Measurements from ENCODE around the gene PCLO. TPM values are rescaled to one million over a fixed set of nuclear protein-coding genes. Genes with fewer than 3 reads are reported as not detected.
A peak's percentile ranks its signal among the peaks of the same experiment; 100 is the strongest.

PCLO gene
- polyA plus RNA-seq, 2 of the 4 experiments (the other 2 are of a cell fraction): 0.41 to 1.1 TPM

DNA sequence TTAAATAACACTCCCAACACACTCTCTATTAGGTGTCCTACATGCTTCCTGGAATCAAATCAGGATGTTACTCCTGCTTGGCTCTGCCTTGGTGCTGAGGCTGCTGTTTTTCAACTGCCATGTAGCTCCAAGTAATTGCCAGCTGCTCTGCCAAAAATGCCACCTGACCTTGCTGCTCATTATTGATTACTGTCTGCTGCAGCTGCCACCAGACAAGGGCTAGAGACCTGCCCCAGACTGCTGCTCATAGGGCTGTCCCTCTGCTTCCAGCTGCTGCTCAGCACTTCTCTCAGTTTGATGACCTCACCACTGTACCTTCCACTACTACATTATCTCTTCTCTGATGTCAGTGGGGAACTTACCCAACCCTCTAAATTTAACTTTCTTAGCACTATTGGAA lies 102.5 kb downstream of the PCLO start:
- no peaks in the 10 kb centered on the region for H3K9me3 ChIP-seq
- FAIRE-seq (no peak), ATAC-seq (peak in 1 of 2 experiments; percentile 39; a peak in 1 of 6 replicates), DNase-seq (ENCODE audit: low read depth in 1 of 2, low spot score in 1 of 2) (no peak)
- ChIA-PET POLR2A (no interaction called here), CTCF (no interaction called here)
- H3K4me2 ChIP-seq: no peak overlapping the region
- no peak overlapping the region for H3K27ac ChIP-seq
- TF ChIP-seq RARB (CRISPR knock-in tag; IDR thresholded peaks at IDR 0.05): no peak
- TF ChIP-seq, protein P1, sequence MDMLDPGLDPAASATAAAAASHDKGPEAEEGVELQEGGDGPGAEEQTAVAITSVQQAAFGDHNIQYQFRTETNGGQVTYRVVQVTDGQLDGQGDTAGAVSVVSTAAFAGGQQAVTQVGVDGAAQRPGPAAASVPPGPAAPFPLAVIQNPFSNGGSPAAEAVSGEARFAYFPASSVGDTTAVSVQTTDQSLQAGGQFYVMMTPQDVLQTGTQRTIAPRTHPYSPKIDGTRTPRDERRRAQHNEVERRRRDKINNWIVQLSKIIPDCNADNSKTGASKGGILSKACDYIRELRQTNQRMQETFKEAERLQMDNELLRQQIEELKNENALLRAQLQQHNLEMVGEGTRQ (IDR thresholded peaks at IDR 0.05): no peak
- TF ChIP-seq, protein P2, sequence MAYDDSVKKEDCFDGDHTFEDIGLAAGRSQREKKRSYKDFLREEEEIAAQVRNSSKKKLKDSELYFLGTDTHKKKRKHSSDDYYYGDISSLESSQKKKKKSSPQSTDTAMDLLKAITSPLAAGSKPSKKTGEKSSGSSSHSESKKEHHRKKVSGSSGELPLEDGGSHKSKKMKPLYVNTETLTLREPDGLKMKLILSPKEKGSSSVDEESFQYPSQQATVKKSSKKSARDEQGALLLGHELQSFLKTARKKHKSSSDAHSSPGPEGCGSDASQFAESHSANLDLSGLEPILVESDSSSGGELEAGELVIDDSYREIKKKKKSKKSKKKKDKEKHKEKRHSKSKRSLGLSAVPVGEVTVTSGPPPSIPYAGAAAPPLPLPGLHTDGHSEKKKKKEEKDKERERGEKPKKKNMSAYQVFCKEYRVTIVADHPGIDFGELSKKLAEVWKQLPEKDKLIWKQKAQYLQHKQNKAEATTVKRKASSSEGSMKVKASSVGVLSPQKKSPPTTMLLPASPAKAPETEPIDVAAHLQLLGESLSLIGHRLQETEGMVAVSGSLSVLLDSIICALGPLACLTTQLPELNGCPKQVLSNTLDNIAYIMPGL (CRISPR knock-in tag; IDR thresholded peaks at IDR 0.05; ENCODE audit: borderline replicate concordance): no peak
- TF ChIP-seq SMC3 (IDR thresholded peaks at IDR 0.05): no peak
- TF ChIP-seq JUNB (IDR thresholded peaks at IDR 0.05): no peak
- no peak for TF ChIP-seq KDM5A (IDR thresholded peaks at IDR 0.05)
- TF ChIP-seq MAZ (IDR thresholded peaks at IDR 0.05; ENCODE audit: borderline replicate concordance, low read depth, low read length): no peak
- TF ChIP-seq HOXB13 (CRISPR knock-in tag; IDR thresholded peaks at IDR 0.05; ENCODE audit: low read depth): no peak
- TF ChIP-seq TP53 (CRISPR knock-in tag; IDR thresholded peaks at IDR 0.05): no peak
- no peak for TF ChIP-seq NFE2L2 (conservative IDR thresholded peaks at IDR 0.05; ENCODE audit: low read length)
- no peak for TF ChIP-seq FOSL2 (IDR thresholded peaks at IDR 0.05)
- no peak for TF ChIP-seq FOSL2 (CRISPR knock-in tag; IDR thresholded peaks at IDR 0.05)
- TF ChIP-seq HOXA7 (CRISPR knock-in tag; IDR thresholded peaks at IDR 0.05): no peak
- no peak for TF ChIP-seq HES2 (IDR thresholded peaks at IDR 0.05)
- no peak for TF ChIP-seq EHF (CRISPR knock-in tag; IDR thresholded peaks at IDR 0.05)
- TF ChIP-seq TFCP2L1 (CRISPR knock-in tag; IDR thresholded peaks at IDR 0.05): no peak
- no peaks in the 10 kb centered on the region for H3K4me1 ChIP-seq
- no peak overlapping the region for H3K4me3 ChIP-seq

DNA sequence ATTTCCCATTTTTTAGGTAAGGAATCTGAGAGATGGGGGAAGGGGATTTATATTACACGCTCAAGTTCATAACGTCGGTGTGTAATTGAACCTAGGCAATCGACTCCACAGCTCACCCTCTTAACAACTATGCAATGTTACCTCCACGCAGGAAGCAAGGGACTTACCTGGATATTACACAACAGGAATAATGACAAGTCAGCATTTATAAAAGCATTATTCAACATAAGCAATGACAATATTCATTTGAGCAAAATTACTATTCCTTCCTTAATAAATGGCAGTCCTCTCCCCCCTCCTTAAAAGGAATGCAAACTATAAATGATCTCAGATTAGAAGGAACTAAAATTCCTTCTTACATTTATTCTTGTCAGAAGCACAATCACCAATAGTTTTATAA lies 104.0 kb downstream of the PCLO start:
- 63% methylated on average over 5 of the region's 5 CpGs for WGBS (ENCODE audit: missing lambda C conversion rate)
- Histone ChIP-seq H3K4me3 (no peak overlapping the region), H3K4me1 (no peaks in the 10 kb centered on the region), H3K4me2 (no peak overlapping the region), H3K27ac (no peak overlapping the region), H3K9me3 (no peaks in the 10 kb centered on the region)
- FAIRE-seq (no peak), ATAC-seq (no peak), DNase-seq (ENCODE audit: low read depth in 1 of 2, low spot score in 1 of 2) (no peak)
- CTCF ChIA-PET: interaction anchor here (1.1 kb wide), 1 partner anchor 10 kb away, joined by 3 read pairs; no protein-coding TSS in a partner anchor
- TF ChIP-seq ZSCAN20 (CRISPR knock-in tag; IDR thresholded peaks at IDR 0.05): no peak
- TF ChIP-seq MAFK (IDR thresholded peaks at IDR 0.05; ENCODE audit: partially characterized antibody): peak; percentile 93
- POLR2A ChIA-PET: no interaction called here

GRCh38 chr7:83055197-83055596 lies 107.5 kb downstream of the PCLO start:
- Histone ChIP-seq H3K27ac (no peak overlapping the region), H3K4me1 (no peaks in the 10 kb centered on the region), H3K9me3 (no peaks in the 10 kb centered on the region), H3K4me2 (no peak overlapping the region), H3K4me3 (no peak overlapping the region)
- ChIA-PET CTCF (no interaction called here), POLR2A (no interaction called here)
- WGBS (ENCODE audit: missing lambda C conversion rate): 69% methylated on average over 2 of the region's 2 CpGs
- FAIRE-seq (no peak), ATAC-seq (no peak), DNase-seq (ENCODE audit: low read depth in 1 of 2, low spot score in 1 of 2) (no peak)
- peak; percentile 45 for TF ChIP-seq MAFK (IDR thresholded peaks at IDR 0.05; ENCODE audit: partially characterized antibody)
- TF ChIP-seq BHLHE40 (IDR thresholded peaks at IDR 0.05; ENCODE audit: low read depth, low read length): no peak
- TF ChIP-seq HOXA7 (CRISPR knock-in tag; IDR thresholded peaks at IDR 0.05): no peak

- no peak for TF ChIP-seq CBX2 (IDR thresholded peaks at IDR 0.05; ENCODE audit: borderline replicate concordance, low read depth)
- H3K27ac ChIP-seq: no peak overlapping the region
- POLR2A ChIA-PET: no interaction called here
- FAIRE-seq (no peak), DNase-seq (ENCODE audit: low read depth in 1 of 2, low spot score in 1 of 2) (no peak), ATAC-seq (no peak)
- no peak overlapping the region for H3K4me3 ChIP-seq
- CTCF ChIA-PET: no interaction called here
- H3K9me3 ChIP-seq: no peaks in the 10 kb centered on the region
- no peak overlapping the region for H3K4me2 ChIP-seq
- WGBS (ENCODE audit: missing lambda C conversion rate): 38% methylated on average over 1 of the region's 1 CpG
- no peaks in the 10 kb centered on the region for H3K4me1 ChIP-seq
These were observed 108.2 kb downstream of the PCLO start for GRCh38 chr7:83054472-83054871.

Data from A549 (cell line).